MM.1S (cell line): ENCODE data around the gene KRTAP10-2.
A peak's percentile ranks its signal among the peaks of the same experiment; 100 is the strongest.

Experiments used
- DNase-seq: peaks from one replicate; pipeline ENCODE4 v3.0.0-alpha.2; 2015
- H2AFZ ChIP-seq: fragments of 300-600 bp; sonication (generic); 2 replicates; pipeline ENCODE4 v1.6.0; 2016; ENCODE audit warnings: antibody characterized with exemption, low read length
- H3F3A ChIP-seq: fragments of 300-600 bp; sonication (generic); 2 replicates; pipeline ENCODE4 v1.6.1; 2016; ENCODE audit warnings: mild to moderate bottlenecking, antibody characterized with exemption, low read length, moderate library complexity, mixed read lengths; ENCODE audit not compliant: insufficient read depth
- H3K27ac ChIP-seq: fragments of 300-600 bp; sonication (generic); 2 replicates; pipeline ENCODE4 v1.5.1; 2016; ENCODE audit warnings: mild to moderate bottlenecking, low read length
- H3K27me3 ChIP-seq: fragments of 300-600 bp; sonication (generic); replicated peaks from 2 replicates; pipeline ENCODE4 v1.6.0; 2016; ENCODE audit warnings: low read length; ENCODE audit not compliant: insufficient read depth
- H3K36me3 ChIP-seq: fragments of 300-600 bp; sonication (generic); replicated peaks from 2 replicates; pipeline ENCODE4 v1.6.1; 2016; ENCODE audit warnings: mild to moderate bottlenecking, low read length, mixed read lengths; ENCODE audit not compliant: insufficient read depth
- H3K4me1 ChIP-seq: fragments of 300-600 bp; sonication (generic); 2 replicates; pipeline ENCODE4 v1.6.1; 2016; ENCODE audit warnings: low read length, mixed read lengths
- H3K4me2 ChIP-seq: fragments of 300-600 bp; sonication (generic); 2 replicates; pipeline ENCODE4 v1.6.0; 2016; ENCODE audit warnings: low read depth, low read length
- H3K4me3 ChIP-seq: fragments of 300-600 bp; sonication (generic); 2 replicates; pipeline ENCODE4 v1.5.1; 2016; ENCODE audit warnings: low read length, mixed read lengths
- H3K79me2 ChIP-seq: fragments of 300-600 bp; sonication (generic); 2 replicates; pipeline ENCODE4 v1.6.1; 2016; ENCODE audit warnings: mixed run types, low read length, mixed read lengths
- H3K9ac ChIP-seq: fragments of 300-600 bp; sonication (generic); 2 replicates; pipeline ENCODE4 v1.6.1; 2016; ENCODE audit warnings: low read length, mixed read lengths
- H3K9me2 ChIP-seq: fragments of 300-600 bp; sonication (generic); replicated peaks from 2 replicates; pipeline ENCODE4 v1.6.1; 2016; ENCODE audit warnings: mild to moderate bottlenecking, low read length, mixed read lengths; ENCODE audit not compliant: insufficient read depth
- H3K9me3 ChIP-seq: fragments of 300-600 bp; sonication (generic); replicated peaks from 2 replicates; pipeline ENCODE4 v1.6.1; 2016; ENCODE audit warnings: mild to moderate bottlenecking, low read length, mixed read lengths; ENCODE audit not compliant: insufficient read depth
- H4K20me1 ChIP-seq: fragments of 300-600 bp; sonication (generic); 2 replicates; pipeline ENCODE4 v1.6.1; 2016; ENCODE audit warnings: mild to moderate bottlenecking, low read length, moderate library complexity, mixed read lengths; ENCODE audit not compliant: insufficient read depth
- CTCF ChIP-seq: fragments of 300-600 bp; sonication (generic); IDR thresholded peaks from 2 replicates; pipeline ENCODE4 v1.5.1; 2016; ENCODE audit warnings: antibody characterized with exemption, low read length, mixed read lengths
- EZH2 ChIP-seq: fragments of 300-600 bp; sonication (generic); optimal IDR thresholded peaks from 2 replicates; pipeline ENCODE3; 2017; ENCODE audit warnings: low read depth, mild to moderate bottlenecking, antibody characterized with exemption, low read length, mixed read lengths
- EZH2phosphoT487 ChIP-seq: fragments of 300-600 bp; sonication (generic); IDR thresholded peaks from 2 replicates; pipeline ENCODE4 v1.6.1; 2018; ENCODE audit warnings: antibody characterized with exemption, low read length

The KRTAP10-2 gene

GRCh38 chr21:44518686-44519085 lies 32.6 kb downstream of the KRTAP10-2 start:
- H3K9me3 ChIP-seq = no peaks in the 10 kb centered on the region
- H3K9me2 ChIP-seq = no peaks in the 10 kb centered on the region
- peaks cover 98% of the 10 kb centered on the region for H3K27me3 ChIP-seq
- H3K4me1 ChIP-seq = no peaks in the 10 kb centered on the region
- no peak overlapping the region for H3K27ac ChIP-seq
- H3K9ac ChIP-seq = no peak overlapping the region
- no peaks in the 10 kb centered on the region for H3F3A ChIP-seq
- no peak for DNase-seq
- H3K36me3 ChIP-seq = no peaks in the 10 kb centered on the region
- no peak overlapping the region for H2AFZ ChIP-seq
- no peak overlapping the region for H3K4me3 ChIP-seq
- no peaks in the 10 kb centered on the region for H3K79me2 ChIP-seq
- no peak overlapping the region for H3K4me2 ChIP-seq
- no peak for TF ChIP-seq CTCF
- TF ChIP-seq EZH2phosphoT487 = no peak
- no peaks in the 10 kb centered on the region for H4K20me1 ChIP-seq

GRCh38 chr21:44517175-44517899 lies 34.0 kb downstream of the KRTAP10-2 start:
- Histone ChIP-seq H3K27ac (no peak overlapping the region), H3K36me3 (no peaks in the 10 kb centered on the region), H4K20me1 (no peaks in the 10 kb centered on the region), H3K9ac (no peak overlapping the region), H3K9me3 (no peaks in the 10 kb centered on the region), H3K79me2 (no peaks in the 10 kb centered on the region), H3K4me3 (no peak overlapping the region), H3F3A (no peaks in the 10 kb centered on the region), H3K9me2 (no peaks in the 10 kb centered on the region), H3K27me3 (peaks cover 98% of the 10 kb centered on the region), H2AFZ (peak overlapping the region; percentile 32; the same call in 1 of the 2 replicates), H3K4me2 (peak overlapping the region; percentile 16), H3K4me1 (no peaks in the 10 kb centered on the region)
- no peak for TF ChIP-seq EZH2
- TF ChIP-seq CTCF = no peak
- TF ChIP-seq EZH2phosphoT487 = no peak
- DNase-seq = peak; percentile 74

GRCh38 chr21:44516828-44517174 lies 34.5 kb downstream of the KRTAP10-2 start:
- DNase-seq = no peak
- Histone ChIP-seq H3K9me3 (no peaks in the 10 kb centered on the region), H3K9me2 (no peaks in the 10 kb centered on the region), H4K20me1 (no peaks in the 10 kb centered on the region), H3K36me3 (no peaks in the 10 kb centered on the region), H2AFZ (no peak overlapping the region), H3K4me3 (no peak overlapping the region), H3K79me2 (no peaks in the 10 kb centered on the region), H3F3A (no peaks in the 10 kb centered on the region), H3K27me3 (peaks cover 96% of the 10 kb centered on the region), H3K4me1 (no peaks in the 10 kb centered on the region), H3K9ac (no peak overlapping the region), H3K4me2 (peak overlapping the region; percentile 16; the same call in 1 of the 2 replicates), H3K27ac (no peak overlapping the region)
- TF ChIP-seq EZH2phosphoT487 (no peak), EZH2 (no peak), CTCF (no peak)
